Neuronal stem cell (in vitro differentiated cells): ENCODE measurements around the gene USP6.

Experiments used
- DNase-seq: peaks from one replicate; pipeline ENCODE4 v3.0.0-alpha.2; 2013; ENCODE audit warnings: low spot score
- H2AFZ ChIP-seq: one replicate; pipeline ENCODE4 v1.6.1; 2013; ENCODE audit warnings: mild to moderate bottlenecking, low read length, inconsistent platforms
- H2AK5ac ChIP-seq: 2 replicates; pipeline ENCODE4 v1.6.1; 2013; ENCODE audit warnings: low read depth, mild to moderate bottlenecking, inconsistent platforms, low read length, moderate library complexity, mixed read lengths
- H2BK120ac ChIP-seq: 2 replicates; pipeline ENCODE4 v1.6.1; 2013; ENCODE audit warnings: low read depth, mild to moderate bottlenecking, inconsistent platforms, low read length, moderate library complexity, mixed read lengths
- H2BK12ac ChIP-seq: one replicate; pipeline ENCODE4 v1.6.1; 2013; ENCODE audit warnings: low read length, inconsistent platforms
- H2BK15ac ChIP-seq: 2 replicates; pipeline ENCODE4 v1.6.1; 2013; ENCODE audit warnings: mild to moderate bottlenecking, low read length, inconsistent platforms, mixed read lengths
- H2BK5ac ChIP-seq: one replicate; pipeline ENCODE4 v1.6.1; 2013; ENCODE audit warnings: inconsistent platforms, mild to moderate bottlenecking, low read length, moderate library complexity
- H3K14ac ChIP-seq: one replicate; pipeline ENCODE4 v1.6.1; 2013; ENCODE audit warnings: low read length, inconsistent platforms
- H3K18ac ChIP-seq: 2 replicates; pipeline ENCODE4 v1.6.1; 2013; ENCODE audit warnings: low read length, inconsistent platforms
- H3K23ac ChIP-seq: 2 replicates; pipeline ENCODE4 v1.6.1; 2013; ENCODE audit warnings: low read depth, mild to moderate bottlenecking, mixed read lengths, low read length, inconsistent platforms; ENCODE audit not compliant: poor library complexity
- H3K27ac ChIP-seq: replicated peaks from 3 replicates; pipeline ENCODE4 v1.5.1; 2013; ENCODE audit warnings: low read length, inconsistent platforms
- H3K27me3 ChIP-seq, 3 experiments: 2 replicates each; pipeline ENCODE4 v1.6.1; 2013; ENCODE audit warnings: low read length in 3 of 3, mild to moderate bottlenecking in 2 of 3, inconsistent platforms in 1 of 3, low read depth in 1 of 3, mixed read lengths in 1 of 3, moderate library complexity in 1 of 3; ENCODE audit not compliant: control insufficient read depth in 3 of 3, insufficient read depth in 3 of 3
- H3K36me3 ChIP-seq, 2 donors: replicated peaks in 1 of 2; 2 replicates each; pipeline ENCODE4 v1.6.1; 2013; ENCODE audit warnings: low read length in 2 of 2; ENCODE audit not compliant: control insufficient read depth in 2 of 2, insufficient read depth in 2 of 2
- H3K4ac ChIP-seq: 2 replicates; pipeline ENCODE4 v1.6.1; 2013; ENCODE audit warnings: inconsistent platforms, mild to moderate bottlenecking, low read length, moderate library complexity
- H3K4me1 ChIP-seq, 2 donors: 1 replicate in 1 of 2; 2 replicates in 1 of 2; pipeline ENCODE4 v1.6.1; 2013; ENCODE audit warnings: low read length in 2 of 2, low read depth in 1 of 2; ENCODE audit not compliant: control insufficient read depth in 2 of 2, insufficient read depth in 1 of 2
- H3K4me2 ChIP-seq: one replicate; pipeline ENCODE4 v1.6.1; 2013; ENCODE audit warnings: mild to moderate bottlenecking, low read length, inconsistent platforms; ENCODE audit not compliant: insufficient read depth, poor library complexity, severe bottlenecking
- H3K4me3 ChIP-seq, 2 donors: 2 replicates each; pipeline ENCODE4 v1.5.1; 2013; ENCODE audit warnings: low read length in 2 of 2, mild to moderate bottlenecking in 2 of 2, inconsistent platforms in 1 of 2, moderate library complexity in 1 of 2
- H3K79me1 ChIP-seq: one replicate; pipeline ENCODE4 v1.6.1; 2013; ENCODE audit warnings: low read depth, mild to moderate bottlenecking, inconsistent platforms, low read length, moderate library complexity
- H3K9ac ChIP-seq: one replicate; pipeline ENCODE4 v1.6.1; 2013; ENCODE audit warnings: mild to moderate bottlenecking, low read depth, low read length, inconsistent platforms; ENCODE audit not compliant: poor library complexity
- H3K9me3 ChIP-seq, 2 donors: replicated peaks in 1 of 2; 2 replicates each; pipeline versions ENCODE3 to v1.6.1; 2013; ENCODE audit warnings: low read length in 2 of 2, mild to moderate bottlenecking in 2 of 2, inconsistent platforms in 1 of 2, low read depth in 1 of 2, mixed read lengths in 1 of 2, moderate library complexity in 1 of 2; ENCODE audit not compliant: control insufficient read depth in 2 of 2, insufficient read depth in 1 of 2
- H4K8ac ChIP-seq: one replicate; pipeline ENCODE4 v1.6.1; 2013; ENCODE audit warnings: low read depth, mild to moderate bottlenecking, inconsistent platforms, low read length, moderate library complexity
- H4K91ac ChIP-seq: one replicate; pipeline ENCODE4 v1.6.1; 2013; ENCODE audit warnings: low read length, low read depth, mild to moderate bottlenecking, inconsistent platforms; ENCODE audit not compliant: poor library complexity
- whole genome bisulfite sequencing, 2 donors: extraction: QIAGEN DNeasy Blood & Tissue Kit; methylation state at CpG; one replicate each; pipeline ENCODE4 v1.1.7; 2013; ENCODE audit warnings: missing lambda C conversion rate in 2 of 2, mixed read lengths in 1 of 2; ENCODE audit not compliant: insufficient read length in 2 of 2, insufficient replicate concordance in 1 of 2; ENCODE audit errors: extremely low coverage in 2 of 2; 5-methylcytosine and 5-hydroxymethylcytosine counted together

Gene USP6

GRCh38 chr17:5184288-5184687 lies 68.5 kb downstream of the USP6 start:
- Histone ChIP-seq H3K27ac (no peak overlapping the region), H3K36me3 (peaks cover 27 to 72% of the 10 kb centered on the region in 2 donors)

GRCh38 chr17:5191541-5192417 lies 75.9 kb downstream of the USP6 start, which contains the start of gene ZNF594:
ZNF594 (minus strand) TSS chr17:5191868; CDS start chr17:5184256, 7,612 bp downstream.
- Histone ChIP-seq H3K4ac (no peak within 1 kb of the TSS), H3K27ac (no peak within 1 kb of the TSS), H3K23ac (peak within 1 kb of the TSS; percentile 94)

More at GRCh38 chr17:5184288-5184687, 68.5 kb downstream of the USP6 start:
- Histone ChIP-seq H3K4me3 (no peak overlapping the region), H3K27me3 (no peaks in the 10 kb centered on the region), H3K18ac (no peak overlapping the region), H2BK12ac (no peak overlapping the region), H3K4me2 (no peak overlapping the region), H3K14ac (no peak overlapping the region), H2AK5ac (no peak overlapping the region), H3K4me1 (no peaks in the 10 kb centered on the region), H4K8ac (no peak overlapping the region), H2BK15ac (no peak overlapping the region), H3K23ac (no peak overlapping the region), H3K4ac (no peak overlapping the region), H4K91ac (no peak overlapping the region), H2AFZ (no peak overlapping the region), H3K9ac (no peak overlapping the region), H2BK120ac (no peak overlapping the region), H2BK5ac (no peak overlapping the region), H3K79me1 (no peaks in the 10 kb centered on the region), H3K9me3 (peaks cover 51 to 99% of the 10 kb centered on the region in 2 donors)
- no CpG with 5 or more reads among the region's 2 CpGs for WGBS, 2 donors
- no peak for DNase-seq

GRCh38 chr17:5194346-5194745 lies 78.5 kb downstream of the USP6 start:
- no peak overlapping the region for H2AK5ac ChIP-seq
- H2BK5ac ChIP-seq = no peak overlapping the region
- H3K4me1 ChIP-seq = peaks cover 4 to 6% of the 10 kb centered on the region in 2 donors
- H3K4ac ChIP-seq = no peak overlapping the region
- H2BK120ac ChIP-seq = no peak overlapping the region
- no peak overlapping the region for H2BK12ac ChIP-seq
- no peak overlapping the region for H2AFZ ChIP-seq
- H3K27me3 ChIP-seq = no peaks in the 10 kb centered on the region
- no peak overlapping the region for H4K8ac ChIP-seq
- H3K27ac ChIP-seq = no peak overlapping the region
- no peak overlapping the region for H3K9ac ChIP-seq
- 100% methylated on average over 1 of the region's 2 CpGs for WGBS, 2 donors
- DNase-seq = no peak
- H3K14ac ChIP-seq = no peak overlapping the region
- H3K23ac ChIP-seq = no peak overlapping the region
- no peak overlapping the region for H3K4me3 ChIP-seq
- no peak overlapping the region for H3K4me2 ChIP-seq
- peaks cover 10 to 26% of the 10 kb centered on the region in 2 donors for H3K36me3 ChIP-seq
- peaks cover 7 to 14% of the 10 kb centered on the region in 2 donors for H3K9me3 ChIP-seq
- H2BK15ac ChIP-seq = no peak overlapping the region
- no peak overlapping the region for H3K18ac ChIP-seq
- H4K91ac ChIP-seq = no peak overlapping the region
- peaks cover 3% of the 10 kb centered on the region for H3K79me1 ChIP-seq

More at GRCh38 chr17:5191541-5192417, 75.9 kb downstream of the USP6 start, which contains the start of gene ZNF594:
- H3K14ac ChIP-seq = peak within 1 kb of the TSS; percentile 67
- peak within 1 kb of the TSS; percentile 87 for H3K4me2 ChIP-seq
- H4K91ac ChIP-seq = peak within 1 kb of the TSS; percentile 59
- peak within 1 kb of the TSS; percentile 87 for H2BK5ac ChIP-seq
- H4K8ac ChIP-seq = peak within 1 kb of the TSS; percentile 50
- H3K79me1 ChIP-seq = peaks cover 3% of the 10 kb centered on the region
- H2AK5ac ChIP-seq = peak within 1 kb of the TSS; percentile 91
- peak within 1 kb of the TSS; percentile 100 for H3K18ac ChIP-seq
- peak within 1 kb of the TSS; percentile 94 for H2AFZ ChIP-seq
- peaks cover 4 to 6% of the 10 kb centered on the region in 2 donors for H3K4me1 ChIP-seq
- H2BK120ac ChIP-seq = peak within 1 kb of the TSS; percentile 88
- no peak within 1 kb of the TSS for H2BK15ac ChIP-seq
- H3K9me3 ChIP-seq = peaks cover 14 to 38% of the 10 kb centered on the region in 2 donors
- no peaks in the 10 kb centered on the region for H3K27me3 ChIP-seq
- DNase-seq = peak; percentile 90
- WGBS, 2 donors = no CpG with 5 or more reads among the region's 82 CpGs
- peaks cover 12 to 49% of the 10 kb centered on the region in 2 donors for H3K36me3 ChIP-seq
- no peak within 1 kb of the TSS for H2BK12ac ChIP-seq
- peak within 1 kb of the TSS; percentile 99 to 100 for H3K4me3 ChIP-seq
- peak within 1 kb of the TSS; percentile 95 for H3K9ac ChIP-seq

- Histone ChIP-seq H2AFZ (no peak overlapping the region), H3K36me3 (peaks cover 2 to 11% of the 10 kb centered on the region in 2 donors), H3K4me3 (peak overlapping the region in 1 of 2 donors; percentile 40), H3K4ac (no peak overlapping the region), H3K18ac (no peak overlapping the region), H3K27me3 (no peaks in the 10 kb centered on the region), H3K23ac (no peak overlapping the region), H2BK120ac (no peak overlapping the region), H3K4me1 (no peaks in the 10 kb centered on the region), H3K4me2 (no peak overlapping the region), H3K27ac (no peak overlapping the region), H4K91ac (no peak overlapping the region), H3K9ac (no peak overlapping the region), H2BK12ac (no peak overlapping the region), H2BK15ac (no peak overlapping the region), H4K8ac (no peak overlapping the region), H3K9me3 (no peaks in the 10 kb centered on the region), H2AK5ac (no peak overlapping the region), H2BK5ac (no peak overlapping the region), H3K79me1 (no peaks in the 10 kb centered on the region), H3K14ac (no peak overlapping the region)
- no peak for DNase-seq
- no CpG with 5 or more reads among the region's 7 CpGs for WGBS, 2 donors
Observed at GRCh38 chr17:5198472-5198871, 82.6 kb downstream of the USP6 start.
